Measurements from ENCODE around the gene TM9SF1. TPM values are rescaled to one million over a fixed set of nuclear protein-coding genes. Genes with fewer than 3 reads are reported as not detected.

TM9SF1 gene
- total RNA-seq, 1 donor from 2014 or later: 35.0 TPM

GRCh38 chr14:24188251-24189058, 6.8 kb downstream of the TM9SF1 start, which contains the start of gene IPO4:
Gene IPO4 (minus strand): TSS chr14:24188816. CDS start chr14:24188787, 29 bp downstream.
- H3K4me3 Mint-ChIP-seq (ENCODE audit: unreplicated experiment): peak within 1 kb of the TSS; percentile 85
- H3K27ac Mint-ChIP-seq (ENCODE audit: unreplicated experiment): peak within 1 kb of the TSS; percentile 68
- H3K27me3 Mint-ChIP-seq (ENCODE audit: unreplicated experiment): peaks cover 3% of the 10 kb centered on the region
- H3K4me1 Mint-ChIP-seq (ENCODE audit: low read depth, unreplicated experiment): no peaks in the 10 kb centered on the region
- DNase-seq: peak; percentile 93
- H3K9me3 Mint-ChIP-seq (ENCODE audit: unreplicated experiment): peaks cover 5% of the 10 kb centered on the region
- TF ChIP-seq CTCF (IDR thresholded peaks at IDR 0.05; ENCODE audit: partially characterized antibody, unreplicated experiment): no peak
- no peaks in the 10 kb centered on the region for H3K36me3 Mint-ChIP-seq (ENCODE audit: unreplicated experiment)

GRCh38 chr14:24187539-24187915, 7.7 kb downstream of the TM9SF1 start:
- H3K4me1 Mint-ChIP-seq (ENCODE audit: low read depth, unreplicated experiment): no peaks in the 10 kb centered on the region
- no peak overlapping the region for H3K27ac Mint-ChIP-seq (ENCODE audit: unreplicated experiment)
- H3K4me3 Mint-ChIP-seq (ENCODE audit: unreplicated experiment): peak overlapping the region; percentile 85
- no peaks in the 10 kb centered on the region for H3K36me3 Mint-ChIP-seq (ENCODE audit: unreplicated experiment)
- TF ChIP-seq CTCF (IDR thresholded peaks at IDR 0.05; ENCODE audit: partially characterized antibody, unreplicated experiment): no peak
- H3K27me3 Mint-ChIP-seq (ENCODE audit: unreplicated experiment): peaks cover 3% of the 10 kb centered on the region
- no peak for DNase-seq
- H3K9me3 Mint-ChIP-seq (ENCODE audit: unreplicated experiment): peaks cover 3% of the 10 kb centered on the region

GRCh38 chr14:24186831-24187538, 8.3 kb downstream of the TM9SF1 start:
- TF ChIP-seq CTCF (IDR thresholded peaks at IDR 0.05; ENCODE audit: partially characterized antibody, unreplicated experiment): no peak
- Mint-ChIP-seq H3K27me3 (ENCODE audit: unreplicated experiment) (peaks cover 3% of the 10 kb centered on the region), H3K9me3 (ENCODE audit: unreplicated experiment) (peaks cover 3% of the 10 kb centered on the region), H3K4me1 (ENCODE audit: low read depth, unreplicated experiment) (no peaks in the 10 kb centered on the region), H3K27ac (ENCODE audit: unreplicated experiment) (no peak overlapping the region), H3K4me3 (ENCODE audit: unreplicated experiment) (peak overlapping the region; percentile 67), H3K36me3 (ENCODE audit: unreplicated experiment) (no peaks in the 10 kb centered on the region)
- DNase-seq: no peak

- Mint-ChIP-seq H3K4me3 (ENCODE audit: unreplicated experiment) (no peak overlapping the region), H3K36me3 (ENCODE audit: unreplicated experiment) (no peaks in the 10 kb centered on the region), H3K27ac (ENCODE audit: unreplicated experiment) (no peak overlapping the region), H3K4me1 (ENCODE audit: low read depth, unreplicated experiment) (peaks cover 2% of the 10 kb centered on the region), H3K27me3 (ENCODE audit: unreplicated experiment) (peaks cover 7% of the 10 kb centered on the region), H3K9me3 (ENCODE audit: unreplicated experiment) (peaks cover 3% of the 10 kb centered on the region)
- no peak for TF ChIP-seq CTCF (IDR thresholded peaks at IDR 0.05; ENCODE audit: partially characterized antibody, unreplicated experiment)
- DNase-seq: no peak
These were observed 9.5 kb downstream of the TM9SF1 start for GRCh38 chr14:24185741-24186140.

GRCh38 chr14:24185026-24185425, 10.2 kb downstream of the TM9SF1 start:
- H3K4me1 Mint-ChIP-seq (ENCODE audit: low read depth, unreplicated experiment): peaks cover 2% of the 10 kb centered on the region
- no peak for TF ChIP-seq CTCF (IDR thresholded peaks at IDR 0.05; ENCODE audit: partially characterized antibody, unreplicated experiment)
- H3K36me3 Mint-ChIP-seq (ENCODE audit: unreplicated experiment): no peaks in the 10 kb centered on the region
- no peak for DNase-seq
- H3K4me3 Mint-ChIP-seq (ENCODE audit: unreplicated experiment): no peak overlapping the region
- H3K27me3 Mint-ChIP-seq (ENCODE audit: unreplicated experiment): peaks cover 8% of the 10 kb centered on the region
- H3K9me3 Mint-ChIP-seq (ENCODE audit: unreplicated experiment): peaks cover 4% of the 10 kb centered on the region
- no peak overlapping the region for H3K27ac Mint-ChIP-seq (ENCODE audit: unreplicated experiment)

Measured in glutamatergic neuron (in vitro differentiated cells).